ENCODE measurements around the gene CPTP.

The CPTP gene

DNA sequence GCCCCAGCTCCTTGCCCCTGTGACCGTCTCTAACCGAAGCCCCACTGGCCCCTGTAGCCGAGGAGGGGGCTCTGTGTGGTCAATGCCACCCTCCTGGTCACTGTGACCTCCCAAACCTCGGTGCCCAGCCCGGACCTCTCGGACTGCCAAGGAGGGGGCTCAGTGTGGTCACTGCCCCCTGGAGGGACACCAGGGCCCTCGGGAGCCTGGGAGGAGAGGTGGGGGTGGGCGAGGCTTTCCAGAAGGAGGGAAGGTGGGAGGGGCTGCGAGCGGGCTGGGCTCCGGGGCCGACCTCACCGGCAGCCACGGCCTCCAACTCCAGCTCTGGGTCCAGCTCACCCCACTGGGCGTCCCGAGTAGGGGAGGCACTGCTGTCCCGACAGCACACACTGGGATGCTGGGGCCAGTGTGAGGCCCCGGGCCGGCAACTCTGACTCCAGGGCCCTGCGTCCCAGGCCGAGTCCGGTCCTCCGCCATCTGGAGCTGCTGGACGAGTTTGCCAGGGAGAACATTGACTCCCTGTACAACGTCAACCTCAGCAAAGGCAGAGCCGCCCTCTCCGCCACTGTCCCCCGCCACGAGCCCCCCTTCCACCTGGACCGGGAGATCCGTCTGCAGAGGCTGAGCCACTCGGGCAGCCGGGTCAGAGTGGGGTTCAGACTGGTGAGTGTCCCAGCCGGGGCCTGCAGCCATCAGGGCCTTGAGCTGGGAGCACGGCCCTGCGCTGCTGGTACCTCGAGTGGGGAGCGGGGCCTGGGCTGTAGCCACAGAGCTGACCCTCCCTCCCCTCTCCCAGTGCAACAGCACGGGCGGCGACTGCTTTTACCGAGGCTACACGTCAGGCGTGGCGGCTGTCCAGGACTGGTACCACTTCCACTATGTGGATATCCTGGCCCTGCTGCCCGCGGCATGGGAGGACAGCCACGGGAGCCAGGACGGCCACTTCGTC is 38.0 kb upstream of the CPTP start:
- no peak overlapping the region for H3K4me3 ChIP-seq (ENCODE audit: low read depth, low read length)
- TF ChIP-seq, protein P1, sequence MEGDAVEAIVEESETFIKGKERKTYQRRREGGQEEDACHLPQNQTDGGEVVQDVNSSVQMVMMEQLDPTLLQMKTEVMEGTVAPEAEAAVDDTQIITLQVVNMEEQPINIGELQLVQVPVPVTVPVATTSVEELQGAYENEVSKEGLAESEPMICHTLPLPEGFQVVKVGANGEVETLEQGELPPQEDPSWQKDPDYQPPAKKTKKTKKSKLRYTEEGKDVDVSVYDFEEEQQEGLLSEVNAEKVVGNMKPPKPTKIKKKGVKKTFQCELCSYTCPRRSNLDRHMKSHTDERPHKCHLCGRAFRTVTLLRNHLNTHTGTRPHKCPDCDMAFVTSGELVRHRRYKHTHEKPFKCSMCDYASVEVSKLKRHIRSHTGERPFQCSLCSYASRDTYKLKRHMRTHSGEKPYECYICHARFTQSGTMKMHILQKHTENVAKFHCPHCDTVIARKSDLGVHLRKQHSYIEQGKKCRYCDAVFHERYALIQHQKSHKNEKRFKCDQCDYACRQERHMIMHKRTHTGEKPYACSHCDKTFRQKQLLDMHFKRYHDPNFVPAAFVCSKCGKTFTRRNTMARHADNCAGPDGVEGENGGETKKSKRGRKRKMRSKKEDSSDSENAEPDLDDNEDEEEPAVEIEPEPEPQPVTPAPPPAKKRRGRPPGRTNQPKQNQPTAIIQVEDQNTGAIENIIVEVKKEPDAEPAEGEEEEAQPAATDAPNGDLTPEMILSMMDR (IDR thresholded peaks at IDR 0.05; ENCODE audit: borderline replicate concordance, insufficient read depth, low read depth, low read length): no peak

DNA sequence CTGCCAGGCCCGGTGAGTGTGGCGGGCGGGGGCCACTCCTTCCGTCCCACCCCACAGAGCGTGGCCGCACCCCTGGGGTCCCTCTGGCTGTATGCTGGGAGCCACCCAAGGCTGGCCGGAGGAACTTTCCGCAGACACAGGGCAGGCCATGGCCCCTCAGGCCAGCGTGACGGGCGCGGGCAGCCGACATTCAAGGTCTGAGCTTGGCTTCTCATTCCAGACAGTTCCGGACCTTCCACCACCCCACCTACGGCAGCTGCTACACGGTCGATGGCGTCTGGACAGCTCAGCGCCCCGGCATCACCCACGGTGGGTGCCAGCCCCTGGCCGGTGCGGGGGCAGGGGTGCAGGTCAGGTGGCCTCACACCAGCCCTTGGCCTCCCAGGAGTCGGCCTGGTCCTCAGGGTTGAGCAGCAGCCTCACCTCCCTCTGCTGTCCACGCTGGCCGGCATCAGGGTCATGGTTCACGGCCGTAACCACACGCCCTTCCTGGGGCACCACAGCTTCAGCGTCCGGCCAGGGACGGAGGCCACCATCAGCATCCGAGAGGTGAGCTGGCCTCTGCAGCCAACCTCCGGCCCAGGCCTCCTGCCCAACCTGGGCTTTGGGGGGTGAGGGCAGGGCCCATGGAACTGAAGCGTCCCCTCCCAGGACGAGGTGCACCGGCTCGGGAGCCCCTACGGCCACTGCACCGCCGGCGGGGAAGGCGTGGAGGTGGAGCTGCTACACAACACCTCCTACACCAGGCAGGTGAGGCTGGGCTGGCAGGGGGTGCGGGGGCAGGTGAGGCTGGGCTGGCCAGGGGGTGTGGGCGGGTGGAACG is 37.1 kb upstream of the CPTP start:
- no peak overlapping the region for H3K4me3 ChIP-seq (ENCODE audit: low read depth, low read length)
- TF ChIP-seq, protein P1 (IDR thresholded peaks at IDR 0.05; ENCODE audit: borderline replicate concordance, insufficient read depth, low read depth, low read length): no peak

DNA sequence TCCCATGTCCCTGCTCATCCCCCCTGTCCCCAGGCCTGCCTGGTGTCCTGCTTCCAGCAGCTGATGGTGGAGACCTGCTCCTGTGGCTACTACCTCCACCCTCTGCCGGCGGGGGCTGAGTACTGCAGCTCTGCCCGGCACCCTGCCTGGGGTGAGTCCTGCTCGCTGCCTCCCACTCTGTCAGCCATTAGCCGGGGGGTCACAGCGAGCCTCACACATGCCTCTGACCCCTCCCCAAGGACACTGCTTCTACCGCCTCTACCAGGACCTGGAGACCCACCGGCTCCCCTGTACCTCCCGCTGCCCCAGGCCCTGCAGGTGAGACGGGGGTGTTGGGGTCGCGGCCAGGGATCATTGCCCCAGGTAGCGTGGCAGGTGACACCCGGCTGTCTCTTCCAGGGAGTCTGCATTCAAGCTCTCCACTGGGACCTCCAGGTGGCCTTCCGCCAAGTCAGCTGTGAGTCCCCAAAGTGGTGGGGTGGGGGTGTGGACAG is 34.3 kb upstream of the CPTP start:
- no peak overlapping the region for H3K4me3 ChIP-seq (ENCODE audit: low read depth, low read length)
- TF ChIP-seq, protein P1 (IDR thresholded peaks at IDR 0.05; ENCODE audit: borderline replicate concordance, insufficient read depth, low read depth, low read length): peak; percentile 55

DNA sequence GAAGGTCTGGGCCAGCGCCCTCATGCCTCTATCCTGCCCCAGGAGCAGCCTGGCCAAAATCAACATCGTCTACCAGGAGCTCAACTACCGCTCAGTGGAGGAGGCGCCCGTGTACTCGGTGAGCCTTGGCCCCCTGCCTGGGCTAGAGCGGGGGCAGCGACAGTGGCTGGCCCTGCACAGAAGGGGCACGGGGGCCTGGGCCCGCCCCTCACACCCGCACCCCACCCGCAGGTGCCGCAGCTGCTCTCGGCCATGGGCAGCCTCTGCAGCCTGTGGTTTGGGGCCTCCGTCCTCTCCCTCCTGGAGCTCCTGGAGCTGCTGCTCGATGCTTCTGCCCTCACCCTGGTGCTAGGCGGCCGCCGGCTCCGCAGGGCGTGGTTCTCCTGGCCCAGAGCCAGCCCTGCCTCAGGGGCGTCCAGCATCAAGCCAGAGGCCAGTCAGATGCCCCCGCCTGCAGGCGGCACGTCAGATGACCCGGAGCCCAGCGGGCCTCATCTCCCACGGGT is 33.5 kb upstream of the CPTP start:
- TF ChIP-seq, protein P1 (IDR thresholded peaks at IDR 0.05; ENCODE audit: borderline replicate concordance, insufficient read depth, low read depth, low read length): no peak
- H3K4me3 ChIP-seq (ENCODE audit: low read depth, low read length): no peak overlapping the region

DNA sequence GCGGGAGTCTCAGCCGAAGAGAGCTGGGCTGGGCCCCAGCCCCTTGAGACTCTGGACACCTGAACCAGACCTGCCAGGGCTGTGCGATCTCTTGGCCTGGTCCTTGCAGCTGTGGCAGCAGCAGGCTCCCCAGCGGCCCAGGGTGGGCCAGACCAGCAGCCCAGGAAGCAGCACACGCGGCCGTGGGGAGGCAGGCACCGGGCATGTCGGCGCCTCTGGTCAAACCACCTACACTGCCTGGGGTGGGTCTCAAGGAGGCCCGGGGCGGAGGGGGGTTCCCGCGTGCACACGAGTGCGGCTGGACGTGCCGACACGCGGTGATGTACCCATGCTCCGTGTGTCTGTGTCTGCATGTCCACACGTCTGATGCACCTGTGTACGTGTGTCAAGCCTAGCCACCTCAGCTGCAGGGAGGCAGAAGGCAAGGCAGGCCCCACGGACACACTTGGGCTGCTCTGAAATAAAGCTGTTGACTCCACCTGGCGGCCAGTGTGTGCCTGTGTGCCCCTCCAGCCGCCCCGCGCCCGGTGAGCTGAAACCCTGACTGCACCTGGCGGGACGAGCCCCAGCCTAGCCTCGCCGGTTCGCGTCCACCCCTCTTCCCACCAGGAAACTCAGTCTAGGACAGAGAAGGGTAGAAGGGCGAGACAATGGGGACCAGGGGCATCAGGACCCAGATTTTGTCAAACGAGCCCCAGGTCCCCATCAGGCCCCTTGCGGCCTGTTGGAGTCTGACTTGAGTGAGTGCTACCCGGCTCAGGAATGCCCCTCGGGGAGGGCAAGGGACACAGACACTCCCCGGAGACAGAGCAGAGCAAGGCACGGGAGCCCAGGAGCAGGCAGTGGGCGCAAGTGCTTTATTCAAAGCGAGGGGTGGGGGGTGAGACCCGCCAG is 32.8 kb upstream of the CPTP start:
- TF ChIP-seq, protein P1 (IDR thresholded peaks at IDR 0.05; ENCODE audit: borderline replicate concordance, insufficient read depth, low read depth, low read length): peak; percentile 69
- H3K4me3 ChIP-seq (ENCODE audit: low read depth, low read length): no peak overlapping the region

DNA sequence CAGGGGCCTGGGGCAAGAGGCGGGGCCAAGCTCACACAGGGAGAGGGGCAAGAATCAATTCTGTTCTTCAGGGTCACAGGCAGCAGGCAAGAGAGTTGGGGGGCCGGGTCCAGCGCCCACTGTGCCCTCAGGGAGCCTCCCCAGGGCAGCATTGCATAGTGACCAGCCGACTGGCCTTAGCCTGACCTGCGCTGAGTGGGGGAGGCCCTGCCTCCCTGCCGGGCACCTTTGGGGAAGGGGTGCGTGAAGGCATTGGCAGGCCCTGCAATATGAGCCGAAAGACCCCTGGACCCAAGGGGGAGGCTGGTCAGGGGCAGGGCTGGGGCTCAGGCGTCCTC is 32.2 kb upstream of the CPTP start:
- TF ChIP-seq, protein P1 (IDR thresholded peaks at IDR 0.05; ENCODE audit: borderline replicate concordance, insufficient read depth, low read depth, low read length): no peak
- H3K4me3 ChIP-seq (ENCODE audit: low read depth, low read length): no peak overlapping the region
